HCT116 (cell line): ENCODE measurements around the gene PTPN7. TPM values are rescaled to one million over a fixed set of nuclear protein-coding genes. Genes with fewer than 3 reads are reported as not detected.

Experiments
- ATAC-seq: fragments of 200-7000 bp; cut with Tn5 transposase; 2 replicates; pipeline ENCODE4 v1.9.1; 2020; ENCODE audit warnings: mild to moderate bottlenecking, moderate library complexity
- BruUV-seq: library from RNA; stranded (reverse); fragments of 400-500 nt; replicated peaks from 2 replicates; lab custom pipeline; 2021; lab: Mats Ljungman, UMichigan
- CTCF ChIA-PET: fragments of 300-600 bp; sonication (Branson Sonifier 250); formaldehyde crosslinking; loops from one replicate; lab custom pipeline; 2021; ENCODE audit warnings: antibody characterized with exemption; lab: Charles Lee
- POLR2A ChIA-PET: fragments of 300-600, 350-600 bp; sonication (Branson Sonifier 250); formaldehyde crosslinking; loops from one replicate; lab custom pipeline; 2021; ENCODE audit warnings: antibody characterized with exemption; lab: Charles Lee
- RAD21 ChIA-PET, 2 experiments: fragments of 300-600 bp; sonication (Branson Sonifier 250); formaldehyde crosslinking; loops; one replicate each; lab custom pipeline; 2023; ENCODE audit warnings: low total read pairs in 2 of 2; ENCODE audit not compliant: uncharacterized antibody in 2 of 2, unreplicated experiment in 2 of 2, low non-redundant PET in 1 of 2; lab: Charles Lee
- DNase-seq: peaks from one replicate; pipeline ENCODE4 v3.0.0-alpha.2; 2010; ENCODE audit warnings: low read depth, low spot score
- H2AFZ ChIP-seq: fragments of 200-600 bp; shearing (Covaris generic), sonication (generic); 2 replicates; pipeline ENCODE4 v1.6.1; 2017; ENCODE audit warnings: low read depth, mixed run types, mixed read lengths, antibody characterized with exemption, low read length; ENCODE audit not compliant: poor library complexity, severe bottlenecking
- H3K27ac ChIP-seq: 2 replicates; pipeline ENCODE4 v1.5.1; 2012; ENCODE audit warnings: low read depth, low read length
- H3K27me3 ChIP-seq: fragments of 200-600 bp; sonication (generic); 2 replicates; pipeline ENCODE4 v1.6.1; 2016; ENCODE audit warnings: mixed run types, low read length, mixed read lengths; ENCODE audit not compliant: insufficient read depth
- H3K36me3 ChIP-seq, 2 experiments: fragments of 200-500 bp in 1 of 2; fragments of 200-600 bp in 1 of 2; sonication (Bioruptor generic) in 1 of 2; sonication (generic) in 1 of 2; 2 replicates each; pipeline versions ENCODE4 v1.5.1 to v1.6.1; 2014 to 2016; ENCODE audit warnings: low read length in 2 of 2, inconsistent platforms in 1 of 2, mixed read lengths in 1 of 2, mixed run types in 1 of 2; ENCODE audit not compliant: insufficient read depth in 2 of 2, control insufficient read depth in 1 of 2
- H3K4me1 ChIP-seq, 2 experiments: fragments of 200-600 bp in 1 of 2; sonication (generic) in 1 of 2; 2 replicates each; pipeline versions ENCODE4 v1.5.1 to v1.6.1; 2012 to 2017; ENCODE audit warnings: low read length in 2 of 2, inconsistent platforms in 1 of 2, mild to moderate bottlenecking in 1 of 2, mixed read lengths in 1 of 2, mixed run types in 1 of 2, moderate library complexity in 1 of 2; ENCODE audit not compliant: insufficient read depth in 2 of 2, control insufficient read depth in 1 of 2
- H3K4me2 ChIP-seq: fragments of 200-600 bp; sonication (generic); 2 replicates; pipeline ENCODE4 v1.6.1; 2017; ENCODE audit warnings: mixed run types, low read length, mixed read lengths
- H3K4me3 ChIP-seq, 2 experiments: fragments of 200-600 bp in 1 of 2; sonication (generic) in 1 of 2; replicated peaks in 1 of 2; 2 replicates each; pipeline ENCODE4 v1.5.1; 2011 to 2016; ENCODE audit warnings: low read length in 2 of 2, control low read depth in 1 of 2, low read depth in 1 of 2, mild to moderate bottlenecking in 1 of 2, mixed read lengths in 1 of 2, mixed run types in 1 of 2
- H3K79me2 ChIP-seq: fragments of 200-600 bp; sonication (generic); 2 replicates; pipeline ENCODE4 v1.6.1; 2017; ENCODE audit warnings: mild to moderate bottlenecking, mixed run types, low read length, moderate library complexity, mixed read lengths; ENCODE audit not compliant: insufficient read depth
- H3K9ac ChIP-seq: fragments of 200-600 bp; sonication (generic); 2 replicates; pipeline ENCODE4 v1.6.1; 2016; ENCODE audit warnings: low read length, mixed read lengths
- H3K9me2 ChIP-seq: fragments of 200-600 bp; sonication (generic), shearing (Covaris generic); 2 replicates; pipeline ENCODE4 v1.6.1; 2017; ENCODE audit warnings: mixed run types, mild to moderate bottlenecking, moderate library complexity; ENCODE audit not compliant: insufficient read depth
- H3K9me3 ChIP-seq, 2 experiments: fragments of 200-500 bp in 1 of 2; fragments of 200-600 bp in 1 of 2; sonication (Bioruptor generic) in 1 of 2; sonication (generic) in 1 of 2; 2 replicates each; pipeline ENCODE4 v1.6.1; 2014 to 2017; ENCODE audit warnings: low read length in 2 of 2, mixed read lengths in 2 of 2, inconsistent platforms in 1 of 2, low read depth in 1 of 2, mild to moderate bottlenecking in 1 of 2, mixed run types in 1 of 2, moderate library complexity in 1 of 2; ENCODE audit not compliant: control insufficient read depth in 1 of 2, insufficient read depth in 1 of 2
- H4K20me1 ChIP-seq: fragments of 200-600 bp; sonication (generic), shearing (Covaris generic); 2 replicates; pipeline ENCODE4 v1.6.1; 2017; ENCODE audit warnings: mixed run types, mild to moderate bottlenecking, moderate library complexity; ENCODE audit not compliant: insufficient read depth
- CBX3 ChIP-seq: IDR thresholded peaks from 2 replicates; pipeline ENCODE4 v1.6.1; 2012; ENCODE audit warnings: low read depth
- CEBPB ChIP-seq: IDR thresholded peaks from 2 replicates; pipeline ENCODE4 v1.6.1; 2012; ENCODE audit warnings: low read depth
- ELF1 ChIP-seq: IDR thresholded peaks from 2 replicates; pipeline ENCODE4 v1.6.1; 2012; ENCODE audit warnings: low read depth, borderline replicate concordance
- EZH2 ChIP-seq: fragments of 200-600 bp; sonication (generic); IDR thresholded peaks from 2 replicates; pipeline ENCODE4 v1.6.1; 2017; ENCODE audit warnings: antibody characterized with exemption, mixed run types
- FOSL1 ChIP-seq: IDR thresholded peaks from 2 replicates; pipeline ENCODE4 v1.6.1; 2012; ENCODE audit warnings: low read depth
- JUND ChIP-seq: IDR thresholded peaks from 2 replicates; pipeline ENCODE4 v1.6.1; 2012
- POLR2A ChIP-seq: IDR thresholded peaks from 2 replicates; pipeline ENCODE4 v1.7.0; 2011; ENCODE audit warnings: borderline replicate concordance; ENCODE audit not compliant: insufficient read depth, insufficient read length; ENCODE audit errors: extremely low read depth
- POLR2AphosphoS5 ChIP-seq: IDR thresholded peaks from 2 replicates; pipeline ENCODE4 v1.6.1; 2011; ENCODE audit warnings: mild to moderate bottlenecking, low read depth, low read length, moderate library complexity
- RAD21 ChIP-seq: IDR thresholded peaks from 2 replicates; pipeline ENCODE4 v1.6.1; 2012; ENCODE audit warnings: low read depth, mild to moderate bottlenecking
- SRF ChIP-seq: IDR thresholded peaks from 2 replicates; pipeline ENCODE4 v1.6.1; 2012; ENCODE audit warnings: low read depth
- TCF7L2 ChIP-seq: IDR thresholded peaks from 2 replicates; pipeline ENCODE4 v1.7.0; 2011; ENCODE audit warnings: borderline replicate concordance, inconsistent platforms; ENCODE audit not compliant: insufficient read depth, insufficient read length; ENCODE audit errors: extremely low read depth
- YY1 ChIP-seq: IDR thresholded peaks from 2 replicates; pipeline ENCODE4 v1.6.1; 2011; ENCODE audit warnings: low read length, low read depth, moderate library complexity, mild to moderate bottlenecking; ENCODE audit not compliant: insufficient replicate concordance; ENCODE audit errors: extremely low read depth
- ZFX ChIP-seq: fragments of 450-650 bp; IDR thresholded peaks from 2 replicates; pipeline ENCODE4 v1.6.1; 2017
- ZNF274 ChIP-seq: fragments of 200-500 bp; sonication (Bioruptor generic); IDR thresholded peaks from 2 replicates; pipeline ENCODE4 v1.6.1; 2014; ENCODE audit warnings: mild to moderate bottlenecking, low read depth, low read length, inconsistent platforms
- intact Hi-C: fragments of 100-400 bp; cut with micrococcal nuclease; formaldehyde crosslinking; loops from 2 replicates; pipeline ENCODE4 v1.10.0; 2022
- total RNA-seq: library from RNA; stranded (reverse); gene quantifications from one replicate; pipeline ENCODE4 v1.2.1, GENCODE V29; 2021; ENCODE audit not compliant: unreplicated experiment
- TF ChIP-seq, protein P1 (sequence below), 3 experiments: fragments of 200-600 bp in 1 of 3; sonication (generic) in 1 of 3; IDR thresholded peaks in 2 of 3; conservative IDR thresholded peaks in 1 of 3; 2 replicates each; pipeline ENCODE4 v1.5.1; 2012 to 2017; ENCODE audit warnings: low read depth in 2 of 3, low read length in 2 of 3, antibody characterized with exemption in 1 of 3, borderline replicate concordance in 1 of 3, control low read depth in 1 of 3, mild to moderate bottlenecking in 1 of 3, mixed read lengths in 1 of 3, mixed run types in 1 of 3, moderate library complexity in 1 of 3; ENCODE audit not compliant: insufficient read depth in 1 of 3
- TF ChIP-seq, protein P2 (sequence below): IDR thresholded peaks from 2 replicates; pipeline ENCODE4 v1.6.1; 2012
- TF ChIP-seq, protein P3 (sequence below): IDR thresholded peaks from 2 replicates; pipeline ENCODE4 v1.6.1; 2012
- TF ChIP-seq, protein P4 (sequence below): IDR thresholded peaks from 2 replicates; pipeline ENCODE4 v1.6.1; 2012; ENCODE audit warnings: low read depth

PTPN7 gene
- total RNA-seq, 1 experiment from 2014 or later = 0.76 TPM

DNA sequence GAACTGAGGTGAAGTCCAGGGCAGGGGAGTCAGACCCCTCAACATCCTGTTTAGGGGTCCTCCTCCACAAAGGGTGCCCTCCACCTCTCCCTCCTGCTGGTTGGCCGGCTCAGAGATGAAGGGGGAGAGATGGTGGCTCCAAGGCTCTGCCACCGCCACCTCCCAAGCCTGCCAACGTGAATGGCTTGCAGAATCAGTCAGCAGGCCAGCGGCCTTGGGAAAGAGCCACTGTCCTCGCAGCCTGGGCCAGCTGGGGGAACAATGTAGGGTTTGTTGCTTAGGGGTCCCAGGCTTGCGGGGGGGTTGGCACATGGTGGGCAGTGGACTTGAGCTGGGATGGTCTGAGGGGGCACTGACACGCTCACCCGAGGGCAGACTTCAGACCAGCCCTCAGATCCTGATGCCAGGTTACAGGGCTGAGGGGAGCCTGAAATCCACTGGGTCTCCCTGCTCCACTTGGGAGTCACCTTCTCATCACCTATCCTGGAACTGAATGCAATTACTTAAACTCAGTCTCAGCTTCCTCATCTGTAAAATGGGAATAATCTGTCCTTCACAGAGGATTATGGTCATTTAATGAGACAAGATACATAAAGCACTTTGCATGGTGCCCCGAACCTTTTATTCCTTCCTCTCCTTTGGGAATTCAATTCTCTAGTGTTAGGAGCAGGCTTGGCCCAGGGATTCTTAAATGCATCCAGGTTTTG, 29.4 kb downstream of the PTPN7 start:
- ChIA-PET CTCF (no interaction called here), POLR2A (no interaction called here)
- H3K4me2 ChIP-seq = no peak overlapping the region
- H3K9me3 ChIP-seq = no peaks in the 10 kb centered on the region
- H3K36me3 ChIP-seq = peaks cover 7 to 18% of the 10 kb centered on the region in 2 experiments; a peak in 3 of 4 replicates
- no peaks in the 10 kb centered on the region for H3K9me2 ChIP-seq
- no peak overlapping the region for H3K9ac ChIP-seq
- intact Hi-C loops = no loop called here
- H3K4me3 ChIP-seq = no peak overlapping the region
- no peak for DNase-seq
- no peaks in the 10 kb centered on the region for H3K27me3 ChIP-seq
- no peak overlapping the region for H3K27ac ChIP-seq
- no peak overlapping the region for H2AFZ ChIP-seq
- no peak for TF ChIP-seq ELF1
- TF ChIP-seq CBX3 = no peak
- no peak for TF ChIP-seq EZH2
- no peak for TF ChIP-seq RAD21
- TF ChIP-seq, protein P1, sequence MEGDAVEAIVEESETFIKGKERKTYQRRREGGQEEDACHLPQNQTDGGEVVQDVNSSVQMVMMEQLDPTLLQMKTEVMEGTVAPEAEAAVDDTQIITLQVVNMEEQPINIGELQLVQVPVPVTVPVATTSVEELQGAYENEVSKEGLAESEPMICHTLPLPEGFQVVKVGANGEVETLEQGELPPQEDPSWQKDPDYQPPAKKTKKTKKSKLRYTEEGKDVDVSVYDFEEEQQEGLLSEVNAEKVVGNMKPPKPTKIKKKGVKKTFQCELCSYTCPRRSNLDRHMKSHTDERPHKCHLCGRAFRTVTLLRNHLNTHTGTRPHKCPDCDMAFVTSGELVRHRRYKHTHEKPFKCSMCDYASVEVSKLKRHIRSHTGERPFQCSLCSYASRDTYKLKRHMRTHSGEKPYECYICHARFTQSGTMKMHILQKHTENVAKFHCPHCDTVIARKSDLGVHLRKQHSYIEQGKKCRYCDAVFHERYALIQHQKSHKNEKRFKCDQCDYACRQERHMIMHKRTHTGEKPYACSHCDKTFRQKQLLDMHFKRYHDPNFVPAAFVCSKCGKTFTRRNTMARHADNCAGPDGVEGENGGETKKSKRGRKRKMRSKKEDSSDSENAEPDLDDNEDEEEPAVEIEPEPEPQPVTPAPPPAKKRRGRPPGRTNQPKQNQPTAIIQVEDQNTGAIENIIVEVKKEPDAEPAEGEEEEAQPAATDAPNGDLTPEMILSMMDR (IDR thresholded peaks at IDR 0.05 in 2 of 3, conservative IDR thresholded peaks at IDR 0.05 in 1 of 3; ENCODE audit: borderline replicate concordance in 1 of 3, insufficient read depth in 1 of 3, low read depth in 2 of 3, low read length in 2 of 3) = no peak
- TF ChIP-seq, protein P2, sequence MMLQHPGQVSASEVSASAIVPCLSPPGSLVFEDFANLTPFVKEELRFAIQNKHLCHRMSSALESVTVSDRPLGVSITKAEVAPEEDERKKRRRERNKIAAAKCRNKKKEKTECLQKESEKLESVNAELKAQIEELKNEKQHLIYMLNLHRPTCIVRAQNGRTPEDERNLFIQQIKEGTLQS = no peak
- no peak for TF ChIP-seq FOSL1
- TF ChIP-seq POLR2A = no peak
- no peak for TF ChIP-seq SRF
- no peak for TF ChIP-seq YY1
- TF ChIP-seq JUND = no peak
- TF ChIP-seq, protein P3, sequence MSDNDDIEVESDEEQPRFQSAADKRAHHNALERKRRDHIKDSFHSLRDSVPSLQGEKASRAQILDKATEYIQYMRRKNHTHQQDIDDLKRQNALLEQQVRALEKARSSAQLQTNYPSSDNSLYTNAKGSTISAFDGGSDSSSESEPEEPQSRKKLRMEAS = no peak
- no peak for TF ChIP-seq ZFX
- no peak for TF ChIP-seq ZNF274
- TF ChIP-seq, protein P4, sequence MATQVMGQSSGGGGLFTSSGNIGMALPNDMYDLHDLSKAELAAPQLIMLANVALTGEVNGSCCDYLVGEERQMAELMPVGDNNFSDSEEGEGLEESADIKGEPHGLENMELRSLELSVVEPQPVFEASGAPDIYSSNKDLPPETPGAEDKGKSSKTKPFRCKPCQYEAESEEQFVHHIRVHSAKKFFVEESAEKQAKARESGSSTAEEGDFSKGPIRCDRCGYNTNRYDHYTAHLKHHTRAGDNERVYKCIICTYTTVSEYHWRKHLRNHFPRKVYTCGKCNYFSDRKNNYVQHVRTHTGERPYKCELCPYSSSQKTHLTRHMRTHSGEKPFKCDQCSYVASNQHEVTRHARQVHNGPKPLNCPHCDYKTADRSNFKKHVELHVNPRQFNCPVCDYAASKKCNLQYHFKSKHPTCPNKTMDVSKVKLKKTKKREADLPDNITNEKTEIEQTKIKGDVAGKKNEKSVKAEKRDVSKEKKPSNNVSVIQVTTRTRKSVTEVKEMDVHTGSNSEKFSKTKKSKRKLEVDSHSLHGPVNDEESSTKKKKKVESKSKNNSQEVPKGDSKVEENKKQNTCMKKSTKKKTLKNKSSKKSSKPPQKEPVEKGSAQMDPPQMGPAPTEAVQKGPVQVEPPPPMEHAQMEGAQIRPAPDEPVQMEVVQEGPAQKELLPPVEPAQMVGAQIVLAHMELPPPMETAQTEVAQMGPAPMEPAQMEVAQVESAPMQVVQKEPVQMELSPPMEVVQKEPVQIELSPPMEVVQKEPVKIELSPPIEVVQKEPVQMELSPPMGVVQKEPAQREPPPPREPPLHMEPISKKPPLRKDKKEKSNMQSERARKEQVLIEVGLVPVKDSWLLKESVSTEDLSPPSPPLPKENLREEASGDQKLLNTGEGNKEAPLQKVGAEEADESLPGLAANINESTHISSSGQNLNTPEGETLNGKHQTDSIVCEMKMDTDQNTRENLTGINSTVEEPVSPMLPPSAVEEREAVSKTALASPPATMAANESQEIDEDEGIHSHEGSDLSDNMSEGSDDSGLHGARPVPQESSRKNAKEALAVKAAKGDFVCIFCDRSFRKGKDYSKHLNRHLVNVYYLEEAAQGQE = no peak
- TF ChIP-seq POLR2AphosphoS5 = no peak
- TF ChIP-seq TCF7L2 = no peak
- no peak for TF ChIP-seq CEBPB
- TF ChIP-seq, all 23 proteins: peak for 0
- no peaks in the 10 kb centered on the region for H4K20me1 ChIP-seq
- H3K4me1 ChIP-seq = peaks cover 0 to 4% of the 10 kb centered on the region in 2 experiments; a peak in 1 of 4 replicates
- no TSS peak for BruUV-seq
- RAD21 ChIA-PET = no interaction called here
- no peak for ATAC-seq
- H3K79me2 ChIP-seq = no peaks in the 10 kb centered on the region
